SK-N-SH treated with all-trans-retinoic acid at 6 μM for 48 hours (cell line): ENCODE data around the gene TMEM131.

Experiments used
- ATAC-seq: fragments of 200-7000 bp; cut with Tn5 transposase; 3 replicates; pipeline ENCODE4 v1.9.1; 2020; ENCODE audit warnings: mild to moderate bottlenecking, moderate library complexity
- ARNTL ChIP-seq: fragments of 450-650 bp; formaldehyde crosslinking; IDR thresholded peaks from 2 replicates; pipeline ENCODE4 v1.5.0; 2020; ENCODE audit warnings: low read depth, mild to moderate bottlenecking, moderate library complexity, borderline replicate concordance
- BACH2 ChIP-seq: fragments of 250-450 bp; sonication (Bioruptor Pico); IDR thresholded peaks from 2 replicates; pipeline ENCODE4 v1.9.0; 2021; ENCODE audit warnings: mild to moderate bottlenecking, borderline replicate concordance
- CREB5 ChIP-seq: fragments of 250-450 bp; sonication (Bioruptor Pico); IDR thresholded peaks from 2 replicates; pipeline ENCODE4 v1.5.1; 2020; ENCODE audit warnings: low read depth, mild to moderate bottlenecking, moderate library complexity
- CSDC2 ChIP-seq: fragments of 250-450 bp; sonication (Bioruptor Pico); IDR thresholded peaks from 2 replicates; pipeline ENCODE4 v1.5.0; 2020; ENCODE audit warnings: mild to moderate bottlenecking, moderate library complexity
- CSRNP3 ChIP-seq: fragments of 250-450 bp; sonication (Bioruptor Pico); IDR thresholded peaks from 2 replicates; pipeline ENCODE4 v1.5.1; 2021; ENCODE audit warnings: mild to moderate bottlenecking, moderate library complexity
- ISL1 ChIP-seq: fragments of 250-450 bp; sonication (Bioruptor Pico); IDR thresholded peaks from 2 replicates; pipeline ENCODE4 v2.1.2; 2022; ENCODE audit warnings: mild to moderate bottlenecking, moderate library complexity
- OSR1 ChIP-seq: fragments of 250-450 bp; sonication (Bioruptor Pico); IDR thresholded peaks from 2 replicates; pipeline ENCODE4 v1.8.0; 2022; ENCODE audit warnings: moderate library complexity, mild to moderate bottlenecking, inconsistent platforms
- PATZ1 ChIP-seq: fragments of 250-450 bp; sonication (Bioruptor Pico); IDR thresholded peaks from 2 replicates; pipeline ENCODE4 v1.8.0; 2020; ENCODE audit warnings: mild to moderate bottlenecking, moderate library complexity, borderline replicate concordance
- POU6F1 ChIP-seq: fragments of 250-450 bp; sonication (Bioruptor Pico); IDR thresholded peaks from 2 replicates; pipeline ENCODE4 v1.8.0; 2021; ENCODE audit warnings: low read depth, mild to moderate bottlenecking, moderate library complexity, borderline replicate concordance
- RARB ChIP-seq: fragments of 250-450 bp; sonication (Bioruptor Pico); IDR thresholded peaks from 2 replicates; pipeline ENCODE4 v1.8.0; 2021; ENCODE audit warnings: mild to moderate bottlenecking, moderate library complexity
- SNAI2 ChIP-seq: fragments of 250-450 bp; sonication (Bioruptor Pico); IDR thresholded peaks from 2 replicates; pipeline ENCODE4 v1.5.0; 2020; ENCODE audit warnings: mild to moderate bottlenecking, moderate library complexity
- TCF4 ChIP-seq: fragments of 250-450 bp; sonication (Bioruptor Pico); IDR thresholded peaks from 2 replicates; pipeline ENCODE4 v1.8.0; 2021; ENCODE audit warnings: mild to moderate bottlenecking, moderate library complexity, borderline replicate concordance
- TOX ChIP-seq: fragments of 250-450 bp; sonication (Bioruptor Pico); IDR thresholded peaks from 2 replicates; pipeline ENCODE4 v1.8.0; 2021; ENCODE audit warnings: mild to moderate bottlenecking, moderate library complexity, borderline replicate concordance
- TSHZ2 ChIP-seq: fragments of 250-450 bp; sonication (Bioruptor Pico); IDR thresholded peaks from 2 replicates; pipeline ENCODE4 v1.5.0; 2020; ENCODE audit warnings: mild to moderate bottlenecking, moderate library complexity
- ZC3H10 ChIP-seq: fragments of 250-450 bp; sonication (Bioruptor Pico); IDR thresholded peaks from 2 replicates; pipeline ENCODE4 v1.5.1; 2021; ENCODE audit warnings: mild to moderate bottlenecking, moderate library complexity
- ZFP30 ChIP-seq: fragments of 450-650 bp; formaldehyde crosslinking; IDR thresholded peaks from 2 replicates; pipeline ENCODE4 v1.5.0; 2022; ENCODE audit warnings: mild to moderate bottlenecking, moderate library complexity
- ZNF565 ChIP-seq: fragments of 450-650 bp; formaldehyde crosslinking; conservative IDR thresholded peaks from 2 replicates; pipeline ENCODE4 v1.5.0; 2020; ENCODE audit warnings: low read depth, mild to moderate bottlenecking, moderate library complexity
- ZNF70 ChIP-seq: fragments of 450-650 bp; formaldehyde crosslinking; IDR thresholded peaks from 2 replicates; pipeline ENCODE4 v1.5.0; 2020; ENCODE audit warnings: mild to moderate bottlenecking, moderate library complexity

The TMEM131 gene

GRCh38 chr2:97932975-97933662 is 62.6 kb downstream of the TMEM131 start:
- TF ChIP-seq ZFP30 (CRISPR knock-in tag) = no peak
- no peak for TF ChIP-seq OSR1
- TF ChIP-seq CSRNP3 (CRISPR knock-in tag) = no peak
- no peak for TF ChIP-seq ZC3H10 (CRISPR knock-in tag)
- TF ChIP-seq ISL1 (CRISPR knock-in tag) = no peak
- TF ChIP-seq ARNTL = no peak
- TF ChIP-seq CSDC2 (CRISPR knock-in tag) = no peak
- TF ChIP-seq POU6F1 (CRISPR knock-in tag) = no peak
- TF ChIP-seq PATZ1 = no peak
- TF ChIP-seq ZNF70 (CRISPR knock-in tag) = no peak
- no peak for TF ChIP-seq RARB (CRISPR knock-in tag)
- TF ChIP-seq TOX (CRISPR knock-in tag) = no peak
- TF ChIP-seq CREB5 (CRISPR knock-in tag) = no peak
- TF ChIP-seq SNAI2 = no peak
- ATAC-seq = no peak

GRCh38 chr2:97931858-97932225 is 63.9 kb downstream of the TMEM131 start:
- no peak for ATAC-seq
- TF ChIP-seq RARB (CRISPR knock-in tag) = no peak
- no peak for TF ChIP-seq TCF4 (CRISPR knock-in tag)
- no peak for TF ChIP-seq CREB5 (CRISPR knock-in tag)
- TF ChIP-seq TSHZ2 (CRISPR knock-in tag) = no peak
- no peak for TF ChIP-seq ZNF565 (CRISPR knock-in tag)
- TF ChIP-seq SNAI2 = no peak
- no peak for TF ChIP-seq BACH2 (CRISPR knock-in tag)
- TF ChIP-seq ARNTL = no peak
- no peak for TF ChIP-seq ZFP30 (CRISPR knock-in tag)

- no peak for ATAC-seq
- TF ChIP-seq CSRNP3 (CRISPR knock-in tag) = no peak
- TF ChIP-seq PATZ1 = no peak
Observed at GRCh38 chr2:97931118-97931857, 64.5 kb downstream of the TMEM131 start.
